Thyroid gland (tissue), 4 donors: Measurements from ENCODE around the gene LGI1.
"Not testable (repeated sequence)": the region's sequence is repeated elsewhere in the genome, so short reads cannot be mapped to it uniquely, and the experiment has no call there.

Experiments
- POLR2A ChIP-seq, 2 donors: fragments of 450-650 bp; IDR thresholded peaks; one replicate each; pipeline ENCODE4 v1.6.1; 2017; ENCODE audit warnings: antibody characterized with exemption in 2 of 2, mild to moderate bottlenecking in 2 of 2, moderate library complexity in 1 of 2
- TF ChIP-seq, protein P1 (sequence below), 6 experiments: fragments of 200-600 bp in 3 of 6; fragments of 450-650 bp in 3 of 6; sonication (generic) in 3 of 6; IDR thresholded peaks; one replicate each; pipeline ENCODE4 v1.5.1; 2016 to 2019; ENCODE audit warnings: antibody characterized with exemption in 6 of 6, mild to moderate bottlenecking in 2 of 6, inconsistent platforms in 1 of 6, moderate library complexity in 1 of 6

DNA sequence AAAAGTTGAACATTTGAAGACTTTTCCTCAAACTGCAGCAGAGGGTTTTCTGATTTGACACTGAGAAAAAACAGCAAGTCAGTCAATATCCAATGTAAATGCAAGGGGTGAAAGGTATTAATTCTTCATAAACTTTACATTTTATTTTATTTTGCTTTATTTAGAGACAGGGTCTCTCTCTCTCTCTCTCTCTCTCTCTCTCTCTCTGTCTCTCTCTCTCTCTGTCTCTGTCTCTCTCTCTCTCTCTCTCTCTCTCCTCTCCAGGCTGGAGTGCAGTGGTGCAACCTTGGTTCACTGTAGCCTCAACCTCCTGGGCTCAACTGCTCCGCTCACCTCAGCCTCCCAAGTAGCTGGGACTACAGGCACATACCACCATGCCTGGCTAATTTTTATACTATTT is 73.3 kb downstream of the LGI1 start:
- TF ChIP-seq POLR2A (IDR thresholded peaks at IDR 0.05) = not testable (repeated sequence)
- TF ChIP-seq, protein P1, sequence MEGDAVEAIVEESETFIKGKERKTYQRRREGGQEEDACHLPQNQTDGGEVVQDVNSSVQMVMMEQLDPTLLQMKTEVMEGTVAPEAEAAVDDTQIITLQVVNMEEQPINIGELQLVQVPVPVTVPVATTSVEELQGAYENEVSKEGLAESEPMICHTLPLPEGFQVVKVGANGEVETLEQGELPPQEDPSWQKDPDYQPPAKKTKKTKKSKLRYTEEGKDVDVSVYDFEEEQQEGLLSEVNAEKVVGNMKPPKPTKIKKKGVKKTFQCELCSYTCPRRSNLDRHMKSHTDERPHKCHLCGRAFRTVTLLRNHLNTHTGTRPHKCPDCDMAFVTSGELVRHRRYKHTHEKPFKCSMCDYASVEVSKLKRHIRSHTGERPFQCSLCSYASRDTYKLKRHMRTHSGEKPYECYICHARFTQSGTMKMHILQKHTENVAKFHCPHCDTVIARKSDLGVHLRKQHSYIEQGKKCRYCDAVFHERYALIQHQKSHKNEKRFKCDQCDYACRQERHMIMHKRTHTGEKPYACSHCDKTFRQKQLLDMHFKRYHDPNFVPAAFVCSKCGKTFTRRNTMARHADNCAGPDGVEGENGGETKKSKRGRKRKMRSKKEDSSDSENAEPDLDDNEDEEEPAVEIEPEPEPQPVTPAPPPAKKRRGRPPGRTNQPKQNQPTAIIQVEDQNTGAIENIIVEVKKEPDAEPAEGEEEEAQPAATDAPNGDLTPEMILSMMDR (IDR thresholded peaks at IDR 0.05) = not testable (repeated sequence)
